Globus pallidus (tissue), 1 donor: ENCODE results near the gene CLCN6.
A peak's percentile ranks its signal among the peaks of the same experiment; 100 is the strongest.

Source experiments
- DNase-seq: peaks from one replicate; pipeline ENCODE4 v3.0.0-alpha.2; 2015; ENCODE audit warnings: low spot score

The CLCN6 gene

DNA sequence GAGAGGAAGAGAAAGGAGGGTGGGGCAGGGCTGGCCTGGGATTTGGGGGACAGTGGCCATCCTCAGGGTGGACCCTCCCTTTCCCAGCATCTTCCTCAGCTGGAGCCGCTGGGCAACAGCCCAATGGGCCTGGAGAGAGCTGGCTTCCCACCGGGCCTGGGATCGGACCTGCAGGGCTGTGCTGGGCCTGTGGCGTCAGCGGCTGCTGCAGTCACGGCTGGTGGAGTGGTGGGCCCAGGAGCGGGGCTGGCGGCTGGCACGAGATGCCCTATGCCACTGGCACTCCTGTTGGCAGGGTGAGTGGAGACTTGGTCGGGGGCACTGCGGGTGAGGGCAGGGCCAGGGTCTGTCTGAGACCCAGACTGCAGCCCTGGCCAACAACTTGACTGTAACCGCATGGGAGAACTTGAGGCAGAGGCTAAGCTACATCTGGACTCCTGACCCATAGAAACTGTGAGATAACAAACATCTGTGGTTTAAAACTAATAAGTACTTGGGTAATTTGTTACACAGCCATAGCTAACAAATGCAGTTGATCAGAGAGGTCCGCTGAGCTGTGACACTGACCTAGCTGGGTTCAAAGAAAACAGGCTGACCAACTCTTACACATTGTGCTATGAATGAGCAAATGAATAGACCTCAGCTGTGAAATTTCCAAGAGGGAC is 26.1 kb upstream of the CLCN6 start:
- DNase-seq: no peak

DNA sequence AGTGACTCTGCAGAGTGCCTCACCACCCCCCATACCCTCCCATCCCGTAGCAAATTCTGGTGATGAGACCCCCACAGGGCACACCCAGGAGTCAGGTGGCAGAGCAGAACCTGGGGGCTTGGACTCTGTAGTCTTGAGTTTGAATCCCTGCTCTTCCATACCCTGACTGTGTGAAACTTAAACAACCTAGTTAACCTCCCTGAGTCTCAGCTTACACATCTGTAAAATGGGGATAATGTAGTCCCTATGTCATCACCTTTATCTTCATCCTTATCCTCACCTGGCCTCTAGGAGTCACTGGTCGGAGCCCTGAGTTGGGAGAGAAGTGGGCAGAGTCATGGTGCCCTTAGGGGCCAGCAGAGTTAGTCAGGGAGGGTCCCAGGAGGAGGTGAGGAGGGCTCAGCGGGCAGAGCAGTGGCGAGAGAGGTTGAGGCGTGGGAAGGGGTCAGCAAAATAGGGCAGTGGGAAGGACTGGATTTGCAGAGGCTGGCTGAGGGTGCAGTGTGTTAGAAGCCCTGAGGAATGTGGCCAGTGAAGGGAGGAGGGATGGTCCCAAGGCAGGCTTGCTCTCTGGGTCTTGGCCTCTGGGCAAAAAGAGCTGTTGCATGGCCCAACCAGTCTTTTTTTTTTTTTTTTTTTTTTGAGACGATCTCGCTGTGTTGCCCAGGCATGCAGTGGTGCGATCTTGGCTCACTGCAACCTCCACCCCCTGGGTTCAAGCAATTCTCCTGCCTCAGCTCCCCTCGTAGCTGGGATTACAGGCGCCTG is 25.4 kb upstream of the CLCN6 start:
- no peak for DNase-seq

DNA sequence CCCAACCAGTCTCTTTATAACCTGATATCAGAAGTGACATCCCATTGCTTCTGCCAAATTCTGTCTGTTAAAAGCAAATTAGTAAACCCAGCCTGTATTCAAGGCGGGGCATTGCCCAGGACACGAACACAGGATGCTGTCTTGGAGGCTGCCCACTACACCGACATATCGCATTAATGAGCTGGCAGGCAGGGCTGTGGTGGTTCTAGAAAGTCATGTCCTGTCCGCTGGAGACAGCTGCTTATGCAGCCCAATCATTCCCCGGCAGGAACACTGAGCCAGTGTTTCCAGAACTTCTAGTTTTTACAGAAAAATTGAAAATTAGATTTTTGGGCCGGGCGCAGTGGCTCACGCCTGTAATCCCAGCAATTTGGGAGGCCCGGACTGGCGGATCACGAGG is 24.7 kb upstream of the CLCN6 start:
- DNase-seq: no peak

DNA sequence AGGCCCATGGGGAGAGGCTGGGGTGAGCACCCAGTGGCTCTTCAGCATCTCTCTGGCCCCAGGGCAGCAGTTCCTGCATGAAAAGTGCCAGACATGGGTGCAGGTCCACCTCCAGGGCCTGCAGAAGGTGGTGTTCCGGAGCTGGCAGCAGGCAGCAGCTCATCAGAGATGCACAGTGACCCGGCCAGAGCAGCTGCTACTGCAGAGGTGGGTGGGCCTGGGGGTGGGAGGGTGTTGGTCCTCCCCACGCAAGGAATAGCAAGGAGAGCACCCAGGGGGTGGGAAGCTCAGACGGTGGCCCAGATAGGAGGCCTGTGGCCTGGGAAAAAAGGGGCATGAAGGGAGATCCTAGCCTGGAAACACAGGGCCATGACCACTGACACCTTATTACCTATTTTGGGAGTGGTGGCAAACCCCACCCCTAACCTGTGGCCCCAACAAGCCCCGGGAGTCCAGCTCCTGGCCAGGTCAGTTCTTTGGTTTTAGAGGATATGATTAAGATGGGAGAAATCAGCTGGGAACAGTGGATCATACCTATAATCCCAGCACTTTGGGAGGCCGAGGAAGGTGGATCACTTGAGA is 23.8 kb upstream of the CLCN6 start:
- DNase-seq: no peak

DNA sequence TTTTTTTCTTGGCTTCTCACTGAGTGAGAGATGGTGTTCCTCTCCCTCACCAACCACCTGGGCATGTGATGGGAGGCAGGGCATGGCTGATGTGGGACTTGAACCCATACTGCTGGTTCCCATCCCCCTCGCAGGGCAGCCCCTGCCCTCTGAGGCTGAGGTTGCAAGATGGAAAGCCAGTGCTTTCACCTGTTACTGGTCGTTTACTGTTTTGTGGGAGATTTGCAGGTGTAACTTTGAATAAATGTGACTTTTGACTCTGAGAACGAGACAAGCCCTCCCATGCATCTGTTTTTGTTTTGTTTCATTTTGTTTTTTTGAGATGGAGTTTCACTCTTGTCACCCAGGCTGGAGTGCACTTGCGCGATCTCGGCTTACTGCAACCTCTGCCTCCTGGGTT is 22.4 kb upstream of the CLCN6 start:
- no peak for DNase-seq

DNA sequence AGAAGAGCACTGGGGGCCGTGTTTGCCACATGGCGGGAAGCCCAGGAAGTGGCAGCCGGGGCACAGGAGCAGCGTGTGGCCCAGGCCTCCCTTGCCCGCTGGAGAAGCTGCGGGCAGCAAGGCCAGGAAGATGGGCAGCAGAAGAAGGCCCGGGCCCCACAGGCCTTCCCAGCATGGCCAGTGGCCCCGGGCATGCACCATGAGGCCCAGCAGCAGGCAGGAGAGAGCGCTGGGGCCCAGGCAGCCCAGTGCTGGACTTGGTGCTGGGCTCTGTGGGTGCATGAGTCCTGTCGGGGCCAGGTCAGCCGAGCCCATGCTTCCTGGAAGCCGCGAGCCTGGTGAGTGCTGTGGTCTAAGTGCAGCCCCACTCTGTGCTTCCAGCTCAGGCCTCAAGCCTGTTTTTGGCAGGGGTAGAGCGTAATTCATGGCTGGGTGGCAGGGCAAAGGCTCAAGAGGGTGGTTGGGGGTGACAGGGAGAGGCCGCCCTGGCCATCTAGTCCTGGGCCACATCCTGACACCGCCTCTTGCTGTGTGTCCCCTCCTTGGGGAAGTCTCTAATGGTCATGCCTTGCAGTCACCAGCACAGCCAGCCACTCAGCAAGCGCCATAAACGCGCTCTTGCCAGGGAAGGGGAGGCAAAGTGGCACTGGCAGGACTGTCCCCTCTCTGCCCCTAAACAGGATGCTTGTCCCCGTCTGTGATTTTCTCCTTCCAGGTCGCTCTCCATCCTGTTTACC is 21.6 kb upstream of the CLCN6 start:
- DNase-seq: no peak

- DNase-seq: no peak
Observed at GRCh38 chr1:11784993-11785769, 20.8 kb upstream of the CLCN6 start.

- no peak for DNase-seq
Observed at GRCh38 chr1:11786168-11786567, 19.8 kb upstream of the CLCN6 start.

DNA sequence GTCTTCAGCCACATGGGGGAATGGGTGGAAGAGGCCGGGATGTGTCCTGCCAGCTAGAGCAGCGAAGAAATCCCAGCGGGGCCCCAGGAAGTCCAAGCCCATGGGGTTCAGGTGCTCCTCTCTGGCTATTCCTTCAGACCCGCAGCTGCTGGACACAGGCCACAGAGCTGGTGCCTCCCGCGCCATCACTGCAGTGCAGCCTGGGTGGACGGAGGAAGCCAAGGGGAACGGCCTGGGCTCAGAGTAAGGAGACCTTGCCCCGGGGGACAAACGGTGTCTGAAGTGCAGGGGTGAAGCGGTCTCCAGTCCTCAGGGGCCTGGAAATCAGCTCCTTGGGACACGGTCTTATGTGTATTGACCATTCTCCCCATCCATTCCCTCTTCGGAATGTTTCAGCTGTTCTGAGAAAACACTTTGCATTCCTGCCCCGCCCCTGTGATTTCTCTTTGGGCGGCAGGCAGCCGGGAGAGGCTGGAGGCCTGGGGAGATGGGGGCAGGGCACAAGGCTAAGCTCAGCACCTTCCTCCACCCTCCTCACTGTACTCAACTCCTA is 18.7 kb upstream of the CLCN6 start:
- DNase-seq: no peak

DNA sequence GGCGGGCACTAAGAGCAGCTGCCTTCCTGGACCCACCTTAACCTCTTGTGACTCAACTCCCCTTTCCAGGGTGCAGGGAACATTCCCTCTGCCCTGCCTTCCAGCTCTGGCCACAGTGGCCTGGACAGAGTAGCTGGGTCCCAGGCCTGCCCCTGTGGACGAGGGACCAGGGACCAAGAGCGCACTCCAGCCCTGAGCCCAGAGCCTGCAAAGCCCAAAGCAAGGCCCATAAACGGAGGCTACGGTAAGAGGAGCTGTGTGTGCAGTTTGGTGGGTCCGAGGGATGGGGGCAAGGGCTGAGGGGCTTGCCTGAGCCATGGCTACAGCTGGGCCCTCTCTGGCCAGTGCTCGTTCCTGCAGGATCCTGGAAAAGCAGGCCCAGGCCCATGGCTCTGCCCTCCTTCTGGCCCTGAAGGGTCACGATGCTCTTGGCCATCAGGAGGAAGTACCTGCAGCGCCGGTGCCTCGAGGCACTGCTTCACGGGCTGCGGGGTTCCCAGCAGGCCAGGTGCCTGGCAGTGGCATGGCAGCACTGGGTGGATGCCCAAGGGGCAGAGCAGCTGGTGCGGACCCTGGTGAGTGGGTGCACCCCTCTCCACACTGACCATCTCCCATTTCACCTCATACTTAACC is 18.1 kb upstream of the CLCN6 start:
- no peak for DNase-seq

- DNase-seq: no peak
Observed at GRCh38 chr1:11788549-11789053, 17.4 kb upstream of the CLCN6 start.

DNA sequence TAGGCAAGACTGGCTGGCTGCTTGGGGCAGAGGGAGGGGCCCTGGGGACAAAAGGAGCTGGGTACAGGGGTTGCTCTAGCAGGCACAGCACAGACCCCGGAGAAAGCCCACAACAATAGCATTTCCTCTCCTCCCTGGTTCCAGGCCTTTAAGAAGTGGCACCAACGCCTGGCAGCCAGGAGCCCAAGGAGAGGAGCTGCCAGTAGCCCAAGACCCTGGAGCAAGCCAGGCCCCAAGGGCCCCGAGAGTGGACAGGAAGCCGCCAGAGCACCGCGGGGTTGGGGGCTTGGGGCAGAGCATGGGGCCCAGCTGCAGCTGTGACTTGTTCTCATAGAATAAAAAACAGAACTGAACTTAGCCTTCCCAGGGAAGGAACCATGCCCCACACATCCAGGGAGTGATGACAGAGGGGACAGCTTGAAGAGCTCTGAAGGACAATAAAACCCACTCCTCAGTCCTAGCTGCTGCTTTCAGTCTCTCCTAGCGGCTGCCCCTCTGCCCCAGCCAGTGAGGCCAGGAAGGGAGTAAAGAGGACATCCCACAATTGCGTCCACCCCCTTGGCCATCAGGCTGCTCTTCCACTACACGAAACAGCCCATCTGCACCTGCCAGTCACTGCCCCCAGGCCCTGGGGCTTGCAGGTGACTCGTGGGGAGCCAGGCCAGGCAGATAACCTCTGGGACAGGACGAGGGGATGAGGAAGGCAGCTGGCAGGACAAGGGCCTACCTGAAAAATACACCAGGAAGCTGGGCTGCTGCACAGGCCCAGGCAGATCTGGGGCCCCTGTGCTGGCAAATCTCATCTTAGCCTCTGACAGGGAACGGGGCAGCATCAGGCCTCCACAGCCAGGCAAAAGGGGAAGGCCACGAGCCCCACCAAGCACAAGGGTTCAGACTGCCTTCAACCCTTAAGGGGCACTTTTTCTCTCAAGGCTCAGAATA is 16.6 kb upstream of the CLCN6 start:
- no peak for DNase-seq

DNA sequence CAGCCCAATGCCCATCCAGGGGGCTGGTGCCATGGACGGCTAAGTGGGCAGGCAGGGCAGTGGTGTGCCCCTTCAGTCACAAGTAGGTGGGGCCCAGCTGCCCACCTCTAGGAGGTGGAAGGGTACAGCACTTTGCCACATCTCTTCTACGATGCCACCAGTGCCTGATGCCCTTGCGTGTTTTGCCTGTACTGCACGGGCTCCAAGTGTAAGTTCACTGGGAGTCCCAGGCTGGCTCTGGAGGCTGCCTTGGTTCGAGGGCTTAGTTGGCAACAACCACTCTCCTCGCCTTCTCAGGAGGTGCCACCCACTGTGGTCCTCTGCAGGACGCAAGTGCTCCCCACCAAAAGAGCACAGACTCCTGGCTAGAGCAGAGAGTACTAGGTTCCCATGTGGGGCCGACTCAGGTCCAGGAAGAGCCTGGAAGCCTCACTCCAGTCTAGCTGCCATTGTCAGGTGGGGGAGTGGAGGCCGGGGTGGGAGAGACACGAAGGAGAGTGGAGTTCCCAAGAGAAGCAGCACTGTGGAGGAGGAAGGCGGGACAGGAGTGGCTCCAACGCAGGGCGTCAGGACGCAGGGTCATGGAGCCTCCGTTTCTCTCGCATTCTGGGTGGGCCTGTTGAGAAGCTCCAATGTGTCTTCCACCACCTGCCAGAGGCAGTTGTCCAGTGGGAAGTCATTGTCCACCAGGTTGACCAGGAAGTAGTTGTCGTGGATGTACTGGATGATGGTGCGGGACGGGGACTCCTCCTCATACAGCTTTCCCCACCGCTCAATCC is 15.7 kb upstream of the CLCN6 start:
- DNase-seq: no peak

GRCh38 chr1:11790880-11791715 is 14.9 kb upstream of the CLCN6 start:
- DNase-seq: peak; percentile 76

GRCh38 chr1:11792106-11792505 is 13.9 kb upstream of the CLCN6 start:
- DNase-seq: no peak

DNA sequence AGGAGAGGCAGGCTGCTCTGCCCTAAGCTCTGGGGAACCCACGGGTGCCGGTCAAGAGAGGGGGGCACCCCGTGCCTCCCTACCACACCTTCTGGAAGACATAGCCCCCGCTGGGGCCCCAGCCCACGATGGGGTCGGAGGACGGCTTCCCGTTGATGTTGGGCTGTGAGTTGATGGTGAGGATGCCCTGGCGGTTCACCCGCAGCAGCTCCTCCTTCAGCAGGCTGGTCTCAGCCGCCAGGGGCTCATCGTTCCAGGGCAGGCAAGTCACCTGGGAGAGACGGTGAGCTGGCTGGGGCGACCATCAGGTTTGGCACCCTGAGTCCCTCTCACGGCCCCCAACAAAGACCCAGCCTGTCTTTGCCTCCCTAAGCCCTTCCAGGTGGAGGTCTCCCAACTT is 12.2 kb upstream of the CLCN6 start:
- no peak for DNase-seq

- DNase-seq: no peak
Observed at GRCh38 chr1:11794446-11795237, 11.3 kb upstream of the CLCN6 start.
